ENCODE measurements around the gene WNT3. TPM values are rescaled to one million over a fixed set of nuclear protein-coding genes. Genes with fewer than 3 reads are reported as not detected.

The WNT3 gene
- total RNA-seq, 1 donor from 2014 or later, result 1.1 TPM

DNA sequence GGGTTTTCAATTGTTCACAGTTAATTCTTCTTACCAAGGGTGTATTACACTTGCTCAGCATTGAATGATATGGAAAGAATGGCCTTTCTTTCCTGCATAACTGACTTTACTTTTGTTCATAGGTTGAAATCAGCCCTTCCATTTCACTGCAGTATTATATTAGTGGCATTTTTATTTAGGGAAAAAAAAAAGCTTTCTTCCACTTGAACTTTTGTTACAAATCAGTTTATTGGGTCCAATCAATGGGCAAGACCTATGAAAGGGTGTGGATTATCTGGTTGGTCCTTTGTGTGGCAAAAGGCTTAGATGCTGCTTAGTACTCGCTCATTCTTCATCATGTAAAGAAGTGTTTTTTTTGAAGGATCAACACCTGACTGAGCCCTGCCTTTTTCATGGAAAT lies 74.1 kb downstream of the WNT3 start:
- H3K27me3 Mint-ChIP-seq (ENCODE audit: insufficient read depth, low read depth), result peaks cover 7% of the 10 kb centered on the region
- no peak overlapping the region for H3K4me3 Mint-ChIP-seq
- peaks cover 5% of the 10 kb centered on the region for H3F3A ChIP-seq (ENCODE audit: low read depth)
- H3K36me3 ChIP-seq, result no peaks in the 10 kb centered on the region
- H3K4me3 ChIP-seq, result no peak overlapping the region
- H3K9me3 Mint-ChIP-seq, result no peaks in the 10 kb centered on the region
- H3K27me3 ChIP-seq, result no peaks in the 10 kb centered on the region
- no peak overlapping the region for H2AFZ ChIP-seq (replicated peaks)
- TF ChIP-seq EZH2phosphoT487 (IDR thresholded peaks at IDR 0.05) (no peak), EZH2 (IDR thresholded peaks at IDR 0.05) (no peak)
- TF ChIP-seq, protein P1, sequence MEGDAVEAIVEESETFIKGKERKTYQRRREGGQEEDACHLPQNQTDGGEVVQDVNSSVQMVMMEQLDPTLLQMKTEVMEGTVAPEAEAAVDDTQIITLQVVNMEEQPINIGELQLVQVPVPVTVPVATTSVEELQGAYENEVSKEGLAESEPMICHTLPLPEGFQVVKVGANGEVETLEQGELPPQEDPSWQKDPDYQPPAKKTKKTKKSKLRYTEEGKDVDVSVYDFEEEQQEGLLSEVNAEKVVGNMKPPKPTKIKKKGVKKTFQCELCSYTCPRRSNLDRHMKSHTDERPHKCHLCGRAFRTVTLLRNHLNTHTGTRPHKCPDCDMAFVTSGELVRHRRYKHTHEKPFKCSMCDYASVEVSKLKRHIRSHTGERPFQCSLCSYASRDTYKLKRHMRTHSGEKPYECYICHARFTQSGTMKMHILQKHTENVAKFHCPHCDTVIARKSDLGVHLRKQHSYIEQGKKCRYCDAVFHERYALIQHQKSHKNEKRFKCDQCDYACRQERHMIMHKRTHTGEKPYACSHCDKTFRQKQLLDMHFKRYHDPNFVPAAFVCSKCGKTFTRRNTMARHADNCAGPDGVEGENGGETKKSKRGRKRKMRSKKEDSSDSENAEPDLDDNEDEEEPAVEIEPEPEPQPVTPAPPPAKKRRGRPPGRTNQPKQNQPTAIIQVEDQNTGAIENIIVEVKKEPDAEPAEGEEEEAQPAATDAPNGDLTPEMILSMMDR (IDR thresholded peaks at IDR 0.05), result no peak
- no peak overlapping the region for H3K9ac ChIP-seq
- H3K4me2 ChIP-seq, result peak overlapping the region; percentile 12
- peaks cover 51% of the 10 kb centered on the region for H3K4me1 Mint-ChIP-seq
- no peaks in the 10 kb centered on the region for H3K79me2 ChIP-seq (ENCODE audit: low read depth)
- peaks cover 20% of the 10 kb centered on the region for H3K4me1 ChIP-seq
- no peaks in the 10 kb centered on the region for H3K9me3 ChIP-seq (ENCODE audit: low read depth)
- no peak overlapping the region for H3K27ac ChIP-seq
- peak; percentile 43 for DNase-seq (ENCODE audit: low spot score)
- peaks cover 16% of the 10 kb centered on the region for H3K36me3 Mint-ChIP-seq
- H3K27ac Mint-ChIP-seq, result no peak overlapping the region
- peaks cover 9% of the 10 kb centered on the region for H4K20me1 ChIP-seq (ENCODE audit: low read depth)

DNA sequence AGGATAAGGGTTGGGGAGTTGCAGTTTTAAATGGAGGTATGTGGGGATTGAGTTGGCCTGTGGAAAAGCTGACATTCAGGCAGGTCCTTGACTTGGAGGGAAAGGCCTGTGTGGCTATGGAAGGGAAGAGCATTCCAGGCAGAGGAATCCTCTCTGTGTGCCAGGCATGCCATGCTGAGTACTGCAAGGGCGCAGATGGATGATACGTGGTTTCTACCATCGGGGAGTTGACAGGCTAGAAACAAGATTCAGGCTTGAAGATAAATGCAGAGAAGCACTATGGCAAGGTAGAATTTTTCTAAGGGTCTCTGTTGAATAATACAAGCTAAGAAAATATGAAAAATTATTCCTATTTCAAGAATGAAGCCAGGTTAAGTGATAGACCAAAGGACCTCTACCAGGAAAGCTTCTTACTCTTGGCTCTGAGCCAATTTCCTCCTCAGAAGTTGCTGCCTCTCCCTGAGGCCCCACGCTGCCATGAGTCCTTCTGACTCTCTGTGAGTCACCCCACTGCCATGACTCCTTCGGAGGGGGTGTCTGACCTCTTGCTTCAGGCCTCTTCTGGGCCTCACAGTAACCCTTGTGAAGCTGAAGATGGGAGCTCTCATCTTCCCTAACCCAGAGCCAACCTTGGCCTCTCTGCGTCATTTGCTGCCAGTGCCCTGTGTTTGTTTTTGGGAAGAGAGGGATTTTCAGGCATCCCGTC lies 75.8 kb downstream of the WNT3 start:
- Mint-ChIP-seq H3K36me3 (peaks cover 11% of the 10 kb centered on the region), H3K27me3 (ENCODE audit: insufficient read depth, low read depth) (peaks cover 7% of the 10 kb centered on the region), H3K4me3 (no peak overlapping the region), H3K27ac (peak overlapping the region; percentile 64), H3K9me3 (no peaks in the 10 kb centered on the region), H3K4me1 (peaks cover 52% of the 10 kb centered on the region)
- Histone ChIP-seq H4K20me1 (ENCODE audit: low read depth) (peaks cover 9% of the 10 kb centered on the region), H3F3A (ENCODE audit: low read depth) (peaks cover 5% of the 10 kb centered on the region), H3K36me3 (no peaks in the 10 kb centered on the region), H3K27ac (no peak overlapping the region), H2AFZ (replicated peaks) (no peak overlapping the region), H3K4me3 (no peak overlapping the region), H3K27me3 (no peaks in the 10 kb centered on the region), H3K9ac (no peak overlapping the region), H3K4me2 (no peak overlapping the region), H3K4me1 (peaks cover 20% of the 10 kb centered on the region), H3K9me3 (ENCODE audit: low read depth) (no peaks in the 10 kb centered on the region), H3K79me2 (ENCODE audit: low read depth) (no peaks in the 10 kb centered on the region)
- TF ChIP-seq EZH2phosphoT487 (IDR thresholded peaks at IDR 0.05), result no peak
- TF ChIP-seq, protein P1 (IDR thresholded peaks at IDR 0.05), result no peak
- no peak for TF ChIP-seq EZH2 (IDR thresholded peaks at IDR 0.05)
- no peak for DNase-seq (ENCODE audit: low spot score)

DNA sequence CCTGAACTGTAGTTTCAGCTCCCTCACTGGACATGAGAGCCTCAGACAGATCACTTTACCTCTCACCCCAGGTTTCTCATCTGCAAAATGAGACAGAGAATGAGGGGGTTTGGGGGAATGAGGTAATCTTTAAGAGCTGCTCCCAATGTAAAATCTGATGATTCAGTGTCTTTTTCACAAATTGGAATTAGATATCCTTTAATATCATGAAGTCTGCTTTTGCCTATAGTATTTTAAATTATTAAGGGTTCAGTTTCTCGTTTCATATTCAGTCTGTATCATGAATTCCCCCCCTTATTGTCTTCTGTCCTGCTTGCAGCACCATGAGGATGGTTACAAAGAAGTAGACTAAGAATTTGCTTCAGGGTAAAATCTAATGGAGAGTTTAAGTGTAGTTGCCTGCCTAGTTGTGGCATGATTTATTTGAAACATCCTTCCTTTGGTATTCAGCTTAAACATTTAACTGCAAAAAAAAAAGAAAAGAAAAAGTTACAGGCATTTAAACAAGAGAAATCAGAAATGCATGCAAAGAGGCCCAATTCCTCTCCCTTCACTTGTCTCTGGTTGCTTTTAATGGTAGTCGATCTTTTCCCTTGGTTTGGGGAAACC lies 77.3 kb downstream of the WNT3 start:
- no peak overlapping the region for H3K4me3 ChIP-seq
- no peaks in the 10 kb centered on the region for H3K9me3 ChIP-seq (ENCODE audit: low read depth)
- H3K79me2 ChIP-seq (ENCODE audit: low read depth), result no peaks in the 10 kb centered on the region
- no peaks in the 10 kb centered on the region for H3K36me3 ChIP-seq
- no peak overlapping the region for H3K4me2 ChIP-seq
- H3K4me3 Mint-ChIP-seq, result no peak overlapping the region
- peaks cover 11% of the 10 kb centered on the region for H3K36me3 Mint-ChIP-seq
- TF ChIP-seq EZH2phosphoT487 (IDR thresholded peaks at IDR 0.05) (no peak), EZH2 (IDR thresholded peaks at IDR 0.05) (no peak)
- TF ChIP-seq, protein P1 (IDR thresholded peaks at IDR 0.05), result no peak
- no peak overlapping the region for H3K27ac ChIP-seq
- H3K4me1 Mint-ChIP-seq, result peaks cover 58% of the 10 kb centered on the region
- H3K27me3 Mint-ChIP-seq (ENCODE audit: insufficient read depth, low read depth), result peaks cover 7% of the 10 kb centered on the region
- H3K9ac ChIP-seq, result no peak overlapping the region
- H3K27ac Mint-ChIP-seq, result peak overlapping the region; percentile 19
- no peak overlapping the region for H2AFZ ChIP-seq (replicated peaks)
- peaks cover 20% of the 10 kb centered on the region for H3K4me1 ChIP-seq
- peaks cover 9% of the 10 kb centered on the region for H4K20me1 ChIP-seq (ENCODE audit: low read depth)
- no peaks in the 10 kb centered on the region for H3K27me3 ChIP-seq
- H3K9me3 Mint-ChIP-seq, result no peaks in the 10 kb centered on the region
- no peak for DNase-seq (ENCODE audit: low spot score)
- H3F3A ChIP-seq (ENCODE audit: low read depth), result peaks cover 5% of the 10 kb centered on the region

Data from neural progenitor cell (in vitro differentiated cells).